Kidney (tissue), 14 donors: ENCODE results near the gene TEX44. TPM values are rescaled to one million over a fixed set of nuclear protein-coding genes. Genes with fewer than 3 reads are reported as not detected.
A peak's percentile ranks its signal among the peaks of the same experiment; 100 is the strongest.
"Not testable (repeated sequence)": the region's sequence is repeated elsewhere in the genome, so short reads cannot be mapped to it uniquely, and the experiment has no call there.

ENCODE experiments used
- DNase-seq, 5 donors: peaks; one replicate each; pipeline ENCODE4 v3.0.0-alpha.2; 2013 to 2020
- FAIRE-seq: peaks from 2 replicates; lab custom pipeline; 2012; peaks lifted over from hg19 to GRCh38; lab: Jason Lieb, UNC
- H3K27ac ChIP-seq, 2 donors: one replicate each; pipeline ENCODE4 v1.7.0; 2013; ENCODE audit warnings: low read depth in 2 of 2, low read length in 2 of 2, inconsistent platforms in 1 of 2
- H3K27me3 ChIP-seq: one replicate; pipeline ENCODE4 v1.7.1; 2013; ENCODE audit warnings: low read length, inconsistent platforms; ENCODE audit not compliant: control insufficient read depth, insufficient read depth
- H3K36me3 ChIP-seq, 3 donors: one replicate each; pipeline versions ENCODE4 v1.7.0 to v1.7.1; 2013; ENCODE audit warnings: low read length in 3 of 3, control low read depth in 1 of 3, inconsistent platforms in 1 of 3; ENCODE audit not compliant: insufficient read depth in 3 of 3, control insufficient read depth in 2 of 3
- H3K4me1 ChIP-seq, 3 donors: one replicate each; pipeline versions ENCODE4 v1.7.0 to v1.7.1; 2013; ENCODE audit warnings: low read length in 3 of 3, inconsistent platforms in 1 of 3, low read depth in 1 of 3; ENCODE audit not compliant: control insufficient read depth in 2 of 3, insufficient read depth in 2 of 3
- H3K4me3 ChIP-seq, 3 donors: one replicate each; pipeline versions ENCODE4 v1.7.0 to v1.8.1; 2013; ENCODE audit warnings: low read length in 3 of 3, control low read depth in 1 of 3, inconsistent platforms in 1 of 3
- H3K9ac ChIP-seq, 3 donors: one replicate each; pipeline versions ENCODE4 v1.7.0 to v1.7.1; 2013; ENCODE audit warnings: low read length in 3 of 3, control low read depth in 1 of 3, inconsistent platforms in 1 of 3
- H3K9me3 ChIP-seq, 3 donors: one replicate each; pipeline versions ENCODE4 v1.7.0 to v1.7.1; 2013; ENCODE audit warnings: low read length in 3 of 3, control low read depth in 1 of 3, inconsistent platforms in 1 of 3; ENCODE audit not compliant: control insufficient read depth in 2 of 3, insufficient read depth in 1 of 3
- CTCF ChIP-seq: IDR thresholded peaks from 3 replicates; pipeline ENCODE4 v1.5.1; 2012; ENCODE audit warnings: mild to moderate bottlenecking, moderate library complexity, borderline replicate concordance; ENCODE audit not compliant: insufficient read depth; ENCODE audit errors: extremely low read depth
- intact Hi-C: fragments of 100-400 bp; cut with DNase I; formaldehyde crosslinking; loops from one replicate; pipeline ENCODE4 v1.11.1; 2022
- polyA plus RNA-seq: library from polyadenylated mRNA; stranded (reverse); fragments of 350-450 nt; fragmentation: Illumina TruSeq; extraction: RNeasy Lipid Tissue Mini Kit (QIAGEN cat#74804); gene quantifications from one replicate; pipeline ENCODE4 v1.2.3, GENCODE V29; 2014; ENCODE audit warnings: low read depth, low replicate concordance; ENCODE audit not compliant: insufficient read depth
- total RNA-seq: library from RNA; stranded (reverse); fragmentation: NEBNext Ultra II Directional; extraction: Animal tissue kit (Norgen Biotek cat#: 25700); gene quantifications from one replicate; pipeline ENCODE4 v1.2.1, GENCODE V29; 2021
- donor health status: control.
- donor health status: control.
- donor health status: control.
- donor health status: control.
- donor health status: control.
- donor health status: DM: yes; HTN: yes; CAD: no.
- donor health status: Normal renal cell carcinoma (clear cell type).

The TEX44 gene
- total and polyA plus RNA-seq, 2 donors from 2014 or later, result not detected

GRCh38 chr2:231552752-231553151 lies 39.9 kb upstream of the TEX44 start:
- no peak overlapping the region for H3K27ac ChIP-seq
- DNase-seq, result no peak
- no peaks in the 10 kb centered on the region for H3K36me3 ChIP-seq
- no peaks in the 10 kb centered on the region for H3K9me3 ChIP-seq
- no peak for TF ChIP-seq CTCF
- peaks cover 0 to 14% (median 2%) of the 10 kb centered on the region in 3 donors for H3K4me1 ChIP-seq
- no peak overlapping the region for H3K9ac ChIP-seq
- intact Hi-C loops, result loop anchor here (10.0 kb wide), 1 partner anchor 68 kb away; no protein-coding TSS in a partner anchor
- no peaks in the 10 kb centered on the region for H3K27me3 ChIP-seq
- H3K4me3 ChIP-seq, result no peak overlapping the region
- FAIRE-seq, result no peak

DNA sequence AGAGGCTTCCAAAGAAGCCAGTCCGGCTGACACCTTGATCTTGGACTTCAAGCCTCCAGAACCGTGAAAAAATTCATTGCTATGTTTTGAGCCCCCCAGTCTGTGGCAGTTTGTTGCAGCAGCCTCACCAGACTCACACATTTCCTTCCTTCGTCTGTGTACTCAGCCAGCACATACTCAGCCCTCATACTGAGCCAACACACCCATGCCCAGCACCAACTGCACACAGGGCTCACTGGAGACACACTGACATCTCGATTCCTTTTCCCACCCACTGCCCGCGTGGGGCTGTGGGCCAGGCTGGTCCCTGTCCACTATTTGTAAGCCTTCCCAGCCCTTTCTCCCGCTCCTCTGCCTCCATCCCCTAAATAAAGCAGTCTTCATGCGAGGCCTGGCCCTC lies 38.3 kb upstream of the TEX44 start:
- DNase-seq (no peak), FAIRE-seq (no peak)

GRCh38 chr2:231554748-231555545 lies 37.7 kb upstream of the TEX44 start:
- H3K9me3 ChIP-seq, result no peaks in the 10 kb centered on the region
- no peak for TF ChIP-seq CTCF
- peak overlapping the region in 1 of 3 donors; percentile 55 for H3K9ac ChIP-seq
- DNase-seq (peak; percentile 55 to 90 (median 64)), FAIRE-seq (no peak)
- H3K4me3 ChIP-seq, result peak overlapping the region in 2 of 3 donors; percentile 9 to 47
- H3K36me3 ChIP-seq, result no peaks in the 10 kb centered on the region
- intact Hi-C loops, result loop anchor here (10.0 kb wide), 1 partner anchor 70 kb away; no protein-coding TSS in a partner anchor
- peak overlapping the region; percentile 45 to 67 for H3K27ac ChIP-seq
- H3K4me1 ChIP-seq, result peaks cover 0 to 15% (median 4%) of the 10 kb centered on the region in 3 donors
- H3K27me3 ChIP-seq, result no peaks in the 10 kb centered on the region

More for the DNA sequence above, 38.3 kb upstream of the TEX44 start:
- Histone ChIP-seq H3K27ac (peak overlapping the region; percentile 33 to 67), H3K36me3 (no peaks in the 10 kb centered on the region), H3K27me3 (no peaks in the 10 kb centered on the region), H3K4me3 (peak overlapping the region in 1 of 3 donors; percentile 47), H3K9me3 (no peaks in the 10 kb centered on the region), H3K9ac (peak overlapping the region in 1 of 3 donors; percentile 55), H3K4me1 (peaks cover 0 to 15% (median 4%) of the 10 kb centered on the region in 3 donors)
- intact Hi-C loops, result loop anchor here (10.0 kb wide), 1 partner anchor 70 kb away; no protein-coding TSS in a partner anchor
- no peak for TF ChIP-seq CTCF

DNA sequence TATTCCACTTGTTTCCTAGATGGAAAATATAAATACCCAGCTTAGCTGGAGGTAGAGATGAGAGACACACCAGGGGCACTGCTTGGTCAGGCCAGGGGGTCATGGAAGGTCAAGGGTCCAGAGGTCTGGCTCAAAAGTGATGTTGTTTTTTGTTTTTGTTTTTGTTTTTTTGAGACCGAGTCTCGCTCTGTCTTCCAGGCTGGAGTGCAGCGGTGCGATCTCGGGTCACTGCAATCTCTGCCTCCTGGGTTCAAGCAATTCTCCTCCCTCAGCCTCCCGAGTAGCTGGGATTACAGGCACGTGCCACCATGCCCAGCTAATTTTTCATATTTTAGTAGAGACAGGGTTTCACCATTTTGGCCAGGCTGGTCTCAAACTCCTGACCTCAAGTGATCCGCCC lies 36.2 kb upstream of the TEX44 start:
- not testable (repeated sequence) for FAIRE-seq, H3K27me3 ChIP-seq
- intact Hi-C loops, result loop anchor here (10.0 kb wide), 1 partner anchor 72 kb away; no protein-coding TSS in a partner anchor

More for the DNA sequence above, 36.2 kb upstream of the TEX44 start:
- not testable (repeated sequence) for H3K9ac ChIP-seq, H3K9me3 ChIP-seq, DNase-seq, H3K36me3 ChIP-seq, H3K27ac ChIP-seq, H3K4me3 ChIP-seq
- peaks cover 0 to 15% (median 4%) of the 10 kb centered on the region in 3 donors for H3K4me1 ChIP-seq
